Testis (tissue), 3 donors: ENCODE results near the gene CALML6. TPM values are rescaled to one million over a fixed set of nuclear protein-coding genes. Genes with fewer than 3 reads are reported as not detected.
A peak's percentile ranks its signal among the peaks of the same experiment; 100 is the strongest.

Source experiments
- DNase-seq: peaks from one replicate; pipeline ENCODE4 v3.0.0-alpha.2; 2019
- H3K27ac ChIP-seq, 2 donors: fragments of 200-600 bp; sonication (generic); one replicate each; pipeline ENCODE4 v1.5.1; 2019
- H3K27me3 ChIP-seq: fragments of 200-600 bp; sonication (generic); one replicate; pipeline ENCODE4 v1.5.1; 2019
- H3K36me3 ChIP-seq: fragments of 200-600 bp; sonication (generic); one replicate; pipeline ENCODE4 v1.5.1; 2017; ENCODE audit warnings: low read depth; ENCODE audit errors: missing control alignments
- H3K4me1 ChIP-seq: fragments of 200-600 bp; sonication (generic); one replicate; pipeline ENCODE4 v1.5.1; 2019
- H3K4me3 ChIP-seq, 2 donors: fragments of 200-600 bp; sonication (generic); one replicate each; pipeline ENCODE4 v1.5.1; 2017 to 2019
- H3K9me3 ChIP-seq: fragments of 200-600 bp; sonication (generic); one replicate; pipeline ENCODE4 v1.5.1; 2017
- POLR2A ChIP-seq: fragments of 450-650 bp; IDR thresholded peaks from one replicate; pipeline ENCODE4 v1.6.1; 2017; ENCODE audit warnings: antibody characterized with exemption, mild to moderate bottlenecking, moderate library complexity
- WGBS, 2 donors: methylation state at CpG; one replicate each; pipeline ENCODE4 v1.1.5; 2018; 5-methylcytosine and 5-hydroxymethylcytosine counted together
- intact Hi-C: fragments of 100-400 bp; cut with DNase I; formaldehyde crosslinking; loops from one replicate; pipeline ENCODE4 v1.15.1; 2023; ENCODE audit warnings: low total_unique reads
- polyA plus RNA-seq: library from polyadenylated mRNA; stranded (reverse); fragments of 350-450 nt; fragmentation: Illumina TruSeq; extraction: RNeasy Lipid Tissue Mini Kit (QIAGEN cat#74804); gene quantifications from one replicate; pipeline ENCODE4 v1.2.3, GENCODE V29; 2014; ENCODE audit warnings: low read depth, low replicate concordance; ENCODE audit not compliant: insufficient read depth
- total RNA-seq, 2 donors: library from RNA; depleted of rRNA; stranded (reverse); fragments of >200 nt; gene quantifications; one replicate each; pipeline ENCODE4 v1.2.3, GENCODE V29; 2016
- TF ChIP-seq, protein P1 (sequence below), 3 experiments: fragments of 450-650 bp in 2 of 3; fragments of 200-600 bp in 1 of 3; sonication (generic) in 1 of 3; IDR thresholded peaks; one replicate each; pipeline ENCODE4 v1.5.1; 2016 to 2019; ENCODE audit warnings: antibody characterized with exemption in 3 of 3, mild to moderate bottlenecking in 2 of 3, moderate library complexity in 1 of 3

The CALML6 gene
- total and polyA plus RNA-seq, 3 donors from 2014 or later = 0.96 to 2.1 (median 1.2) TPM

DNA sequence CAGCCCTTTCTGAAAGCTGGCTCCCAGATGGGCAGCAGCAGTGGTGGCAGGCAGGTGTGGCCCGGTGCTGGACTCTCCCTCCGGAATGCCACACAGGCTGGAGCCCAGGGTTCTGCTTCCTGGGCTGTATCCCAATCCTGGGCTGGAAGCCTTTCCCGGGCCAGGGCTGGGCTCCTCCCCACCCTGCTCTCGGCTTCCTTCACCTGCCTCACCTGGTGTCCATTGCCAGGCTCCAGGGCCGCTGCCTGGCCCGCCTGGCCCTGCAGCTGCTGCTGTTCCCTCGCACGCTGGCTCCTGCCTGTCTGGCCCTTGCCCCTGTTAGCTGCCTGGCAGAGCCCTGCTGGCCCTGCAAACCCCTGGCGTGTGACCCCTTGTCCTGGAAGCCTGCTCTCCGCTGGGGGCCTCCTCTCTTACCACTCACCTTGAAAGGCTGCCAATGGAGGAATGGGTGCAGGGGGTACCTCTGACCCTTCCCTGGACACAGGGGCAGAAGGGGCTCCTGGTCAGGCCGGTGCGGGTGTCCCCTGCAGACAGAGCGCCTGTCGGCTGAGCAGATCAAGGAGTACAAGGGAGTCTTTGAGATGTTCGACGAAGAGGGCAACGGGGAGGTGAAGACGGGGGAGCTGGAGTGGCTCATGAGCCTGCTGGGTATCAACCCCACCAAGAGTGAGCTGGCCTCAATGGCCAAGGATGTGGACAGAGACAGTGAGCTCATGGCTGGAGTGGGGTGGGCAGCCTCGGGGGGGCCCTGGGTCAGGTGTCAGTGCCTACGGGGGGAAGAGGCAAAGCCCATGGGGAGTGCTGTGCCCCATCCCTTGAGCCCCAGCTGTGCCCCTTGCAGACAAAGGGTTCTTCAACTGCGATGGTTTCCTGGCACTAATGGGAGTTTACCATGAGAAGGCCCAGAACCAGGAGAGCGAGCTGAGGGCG lies 1.1 kb downstream of the CALML6 start:
- Histone ChIP-seq H3K27ac (no peak overlapping the region), H3K4me3 (no peak overlapping the region), H3K4me1 (peaks cover 13% of the 10 kb centered on the region), H3K27me3 (no peaks in the 10 kb centered on the region), H3K36me3 (no peaks in the 10 kb centered on the region), H3K9me3 (no peaks in the 10 kb centered on the region)
- TF ChIP-seq, protein P1, sequence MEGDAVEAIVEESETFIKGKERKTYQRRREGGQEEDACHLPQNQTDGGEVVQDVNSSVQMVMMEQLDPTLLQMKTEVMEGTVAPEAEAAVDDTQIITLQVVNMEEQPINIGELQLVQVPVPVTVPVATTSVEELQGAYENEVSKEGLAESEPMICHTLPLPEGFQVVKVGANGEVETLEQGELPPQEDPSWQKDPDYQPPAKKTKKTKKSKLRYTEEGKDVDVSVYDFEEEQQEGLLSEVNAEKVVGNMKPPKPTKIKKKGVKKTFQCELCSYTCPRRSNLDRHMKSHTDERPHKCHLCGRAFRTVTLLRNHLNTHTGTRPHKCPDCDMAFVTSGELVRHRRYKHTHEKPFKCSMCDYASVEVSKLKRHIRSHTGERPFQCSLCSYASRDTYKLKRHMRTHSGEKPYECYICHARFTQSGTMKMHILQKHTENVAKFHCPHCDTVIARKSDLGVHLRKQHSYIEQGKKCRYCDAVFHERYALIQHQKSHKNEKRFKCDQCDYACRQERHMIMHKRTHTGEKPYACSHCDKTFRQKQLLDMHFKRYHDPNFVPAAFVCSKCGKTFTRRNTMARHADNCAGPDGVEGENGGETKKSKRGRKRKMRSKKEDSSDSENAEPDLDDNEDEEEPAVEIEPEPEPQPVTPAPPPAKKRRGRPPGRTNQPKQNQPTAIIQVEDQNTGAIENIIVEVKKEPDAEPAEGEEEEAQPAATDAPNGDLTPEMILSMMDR (IDR thresholded peaks at IDR 0.05) = no peak
- TF ChIP-seq POLR2A = no peak
- WGBS, 2 donors = 86 to 92% methylated on average over 19 to 23 of the region's 23 CpGs
- intact Hi-C loops = no loop called here
- no peak for DNase-seq

DNA sequence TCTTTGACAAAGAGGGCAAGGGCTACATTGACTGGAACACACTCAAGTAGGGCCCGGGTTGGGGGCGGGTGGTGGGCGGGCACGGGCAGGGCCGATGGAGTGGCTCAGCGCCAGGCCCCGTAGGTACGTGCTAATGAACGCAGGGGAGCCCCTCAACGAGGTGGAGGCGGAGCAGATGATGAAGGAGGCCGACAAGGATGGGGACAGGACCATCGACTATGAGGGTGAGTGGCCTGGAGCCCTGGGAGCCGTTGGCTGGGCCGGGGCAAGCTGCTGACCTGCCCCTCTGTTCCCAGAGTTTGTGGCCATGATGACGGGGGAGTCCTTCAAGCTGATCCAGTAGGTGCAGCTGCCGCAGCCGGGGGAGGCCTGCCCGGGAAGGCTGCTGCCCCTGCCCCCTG lies 1.8 kb downstream of the CALML6 start:
- peaks cover 13% of the 10 kb centered on the region for H3K4me1 ChIP-seq
- no peak for DNase-seq
- no peak overlapping the region for H3K4me3 ChIP-seq
- TF ChIP-seq POLR2A = no peak
- TF ChIP-seq, protein P1 (IDR thresholded peaks at IDR 0.05) = no peak
- no peak overlapping the region for H3K27ac ChIP-seq
- no peaks in the 10 kb centered on the region for H3K27me3 ChIP-seq
- no peaks in the 10 kb centered on the region for H3K9me3 ChIP-seq
- 91 to 92% methylated on average over 19 of the region's 19 CpGs for WGBS, 2 donors
- intact Hi-C loops = no loop called here
- H3K36me3 ChIP-seq = no peaks in the 10 kb centered on the region

DNA sequence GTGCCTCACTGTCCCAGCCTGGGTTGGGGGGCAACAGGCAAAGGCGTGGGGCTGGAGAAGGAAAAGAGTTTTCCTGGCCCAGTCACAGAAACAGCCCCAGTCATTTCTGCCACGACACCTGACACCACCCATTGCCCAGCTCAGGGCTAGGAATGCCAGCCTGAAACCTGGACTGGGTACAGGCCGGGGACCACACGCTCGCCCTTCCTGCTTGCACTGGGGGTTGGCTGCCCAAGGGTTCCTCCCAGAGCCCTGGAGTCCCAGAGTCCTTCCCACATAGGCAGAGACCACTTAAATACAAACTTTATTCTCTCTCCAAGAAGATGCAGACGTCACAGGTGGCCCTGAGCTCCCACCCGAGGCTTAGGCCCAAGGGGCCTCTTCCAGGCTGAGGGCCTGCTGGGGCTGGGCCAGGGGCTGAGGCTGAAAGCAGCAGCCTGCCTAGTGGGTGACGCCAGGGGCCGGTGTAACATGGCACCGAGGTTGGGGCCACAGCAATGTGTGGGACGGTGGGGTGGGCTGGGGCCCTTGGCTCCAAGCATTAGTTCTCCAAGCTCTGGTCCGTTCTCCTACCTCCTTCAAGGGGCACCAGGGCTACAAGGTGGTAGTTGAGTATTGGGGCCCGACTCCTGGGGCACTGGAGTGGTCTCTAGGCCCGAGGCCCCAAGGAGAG lies 2.4 kb downstream of the CALML6 start:
- TF ChIP-seq POLR2A = no peak
- TF ChIP-seq, protein P1 (IDR thresholded peaks at IDR 0.05) = no peak
- Histone ChIP-seq H3K4me3 (no peak overlapping the region), H3K27ac (peak overlapping the region in 1 of 2 donors; percentile 64), H3K9me3 (no peaks in the 10 kb centered on the region), H3K27me3 (no peaks in the 10 kb centered on the region), H3K4me1 (peaks cover 13% of the 10 kb centered on the region), H3K36me3 (no peaks in the 10 kb centered on the region)
- intact Hi-C loops = no loop called here
- 92 to 100% methylated on average over 1 to 14 of the region's 14 CpGs for WGBS, 2 donors
- DNase-seq = no peak

DNA sequence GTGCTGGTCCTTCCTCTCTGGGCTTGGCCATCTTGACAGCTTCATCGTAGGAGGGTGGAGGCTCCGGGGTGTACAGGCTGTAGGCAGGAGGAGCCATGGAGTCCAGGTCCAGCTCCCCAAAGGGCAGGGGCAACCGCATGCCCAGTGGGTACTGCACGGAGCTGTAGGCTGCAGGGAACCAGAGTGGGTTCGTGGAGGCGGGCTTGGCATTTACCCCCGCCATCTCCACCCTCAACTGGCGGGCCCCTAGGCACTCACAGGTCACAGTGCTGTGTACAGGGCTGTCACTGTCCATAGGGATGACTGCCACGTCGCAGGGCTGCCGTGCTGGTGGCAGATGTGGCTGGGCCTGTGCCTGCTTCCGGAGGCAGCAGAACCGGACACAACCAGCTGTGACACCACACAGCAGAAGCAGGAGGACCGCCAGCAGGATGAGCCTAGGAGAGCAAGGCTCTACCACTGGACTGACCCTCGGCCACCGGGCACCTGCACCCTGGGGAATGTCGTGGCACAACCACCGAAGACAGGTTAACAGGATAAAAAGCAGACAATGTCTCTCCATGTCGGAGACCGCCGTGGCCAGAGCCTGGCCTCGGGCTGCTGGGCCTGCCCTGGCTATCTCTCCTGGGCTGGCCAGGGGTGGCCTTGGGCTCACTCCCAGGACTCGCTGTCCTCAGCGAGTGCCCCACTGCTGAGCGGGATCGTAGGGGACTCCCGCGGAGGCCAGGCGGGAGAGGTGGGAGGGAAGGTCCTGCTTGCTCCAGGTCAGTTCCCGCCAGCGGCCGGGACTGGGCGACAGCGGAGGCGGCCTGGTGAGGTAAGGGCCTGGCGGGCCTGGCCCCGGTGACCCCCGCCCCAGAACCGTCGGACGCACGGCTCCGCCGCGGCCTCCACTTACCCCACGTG lies 3.2 kb downstream of the CALML6 start:
- TF ChIP-seq, protein P1 (IDR thresholded peaks at IDR 0.05) = no peak
- no peak for TF ChIP-seq POLR2A
- H3K27me3 ChIP-seq = no peaks in the 10 kb centered on the region
- H3K27ac ChIP-seq = peak overlapping the region; percentile 64
- peak overlapping the region; percentile 64 to 72 for H3K4me3 ChIP-seq
- H3K9me3 ChIP-seq = no peaks in the 10 kb centered on the region
- WGBS, 2 donors = 32 to 92% methylated on average over 7 to 37 of the region's 46 CpGs
- intact Hi-C loops = no loop called here
- no peaks in the 10 kb centered on the region for H3K36me3 ChIP-seq
- H3K4me1 ChIP-seq = peaks cover 13% of the 10 kb centered on the region
- DNase-seq = peak; percentile 55
